ENCODE measurements around the gene SCYL1. TPM values are rescaled to one million over a fixed set of nuclear protein-coding genes. Genes with fewer than 3 reads are reported as not detected.

SCYL1 gene
- total RNA-seq, 1 donor from 2014 or later, result 75.7 TPM

GRCh38 chr11:65578667-65579066, 53.8 kb downstream of the SCYL1 start:
- ATAC-seq (ENCODE audit: low read depth) (no peak), DNase-seq (no peak)
- H3K4me1 Mint-ChIP-seq, result peaks cover 41% of the 10 kb centered on the region
- POLR2A ChIA-PET, result interaction anchor here (0.9 to 4.4 kb wide), 4 partner anchors 8 to 36 kb away, joined by 3 to 239 read pairs (median 32); partner anchors contain the start of genes KCNK7, MAP3K11, PCNX3 and ZNRD2
- intact Hi-C loops (cut with micrococcal nuclease), result no loop called here
- no peaks in the 10 kb centered on the region for H3K9me3 Mint-ChIP-seq
- peak overlapping the region; percentile 44 for H3K4me3 Mint-ChIP-seq
- TF ChIP-seq CTCF (IDR thresholded peaks at IDR 0.05), result no peak
- peaks cover 49% of the 10 kb centered on the region for H3K36me3 Mint-ChIP-seq (ENCODE audit: low read depth)
- CTCF ChIA-PET, result interaction anchor here (0.9 to 1.1 kb wide), 2 partner anchors 9 to 201 kb away, joined by 3 read pairs; no protein-coding TSS in a partner anchor
- peak overlapping the region; percentile 80 for H3K27ac Mint-ChIP-seq
- no peaks in the 10 kb centered on the region for H3K27me3 Mint-ChIP-seq

GRCh38 chr11:65579291-65579690, 54.4 kb downstream of the SCYL1 start:
- Mint-ChIP-seq H3K9me3 (no peaks in the 10 kb centered on the region), H3K36me3 (ENCODE audit: low read depth) (peaks cover 53% of the 10 kb centered on the region), H3K4me3 (no peak overlapping the region), H3K27ac (peak overlapping the region; percentile 80), H3K4me1 (peaks cover 41% of the 10 kb centered on the region), H3K27me3 (no peaks in the 10 kb centered on the region)
- CTCF ChIA-PET, result interaction anchor here (1.1 kb wide), 1 partner anchor 9 kb away, joined by 3 read pairs; no protein-coding TSS in a partner anchor
- POLR2A ChIA-PET, result interaction anchor here (0.9 to 1.1 kb wide), 2 partner anchors 9 to 18 kb away, joined by 3 read pairs; partner anchors contain the start of gene ZNRD2
- intact Hi-C loops (cut with micrococcal nuclease), result no loop called here
- ATAC-seq (ENCODE audit: low read depth) (no peak), DNase-seq (no peak)
- no peak for TF ChIP-seq CTCF (IDR thresholded peaks at IDR 0.05)

DNA sequence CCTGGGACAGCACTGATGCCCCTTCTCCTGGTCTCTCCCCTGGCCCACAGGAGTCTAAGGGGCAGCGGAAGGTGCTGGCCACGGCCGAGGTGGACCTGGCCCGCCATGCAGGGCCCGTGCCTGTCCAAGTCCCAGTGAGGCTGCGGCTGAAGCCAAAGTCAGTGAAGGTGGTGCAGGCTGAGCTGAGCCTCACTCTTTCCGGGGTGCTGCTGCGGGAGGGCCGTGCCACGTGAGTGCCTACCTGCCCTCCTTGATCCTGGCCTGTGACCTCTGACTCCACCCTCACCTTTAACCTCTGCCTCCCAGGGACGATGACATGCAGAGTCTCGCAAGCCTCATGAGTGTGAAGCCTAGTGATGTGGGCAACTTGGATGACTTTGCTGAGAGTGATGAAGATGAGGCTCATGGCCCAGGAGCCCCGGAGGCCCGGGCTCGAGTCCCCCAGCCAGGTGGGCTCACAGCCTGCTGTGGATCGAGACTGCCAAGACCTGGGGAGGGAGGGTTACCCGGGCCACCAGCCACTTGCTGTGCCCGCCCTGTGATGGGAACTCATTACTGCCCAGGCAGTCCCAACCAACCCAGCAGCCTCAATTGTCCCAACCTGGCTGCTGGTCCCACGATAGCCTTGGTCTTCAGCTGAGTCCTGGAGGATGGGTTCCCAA, 55.3 kb downstream of the SCYL1 start:
- H3K4me3 Mint-ChIP-seq, result no peak overlapping the region
- ChIA-PET CTCF (no interaction called here), POLR2A (interaction anchor here (1.2 kb wide), 1 partner anchor 39 kb away, joined by 4 read pairs; no protein-coding TSS in a partner anchor)
- intact Hi-C loops (cut with micrococcal nuclease), result no loop called here
- no peaks in the 10 kb centered on the region for H3K9me3 Mint-ChIP-seq
- H3K36me3 Mint-ChIP-seq (ENCODE audit: low read depth), result peaks cover 55% of the 10 kb centered on the region
- no peak for TF ChIP-seq CTCF (IDR thresholded peaks at IDR 0.05)
- DNase-seq, result no peak
- H3K4me1 Mint-ChIP-seq, result peaks cover 35% of the 10 kb centered on the region
- no peak overlapping the region for H3K27ac Mint-ChIP-seq
- ATAC-seq (ENCODE audit: low read depth), result no peak
- no peaks in the 10 kb centered on the region for H3K27me3 Mint-ChIP-seq

DNA sequence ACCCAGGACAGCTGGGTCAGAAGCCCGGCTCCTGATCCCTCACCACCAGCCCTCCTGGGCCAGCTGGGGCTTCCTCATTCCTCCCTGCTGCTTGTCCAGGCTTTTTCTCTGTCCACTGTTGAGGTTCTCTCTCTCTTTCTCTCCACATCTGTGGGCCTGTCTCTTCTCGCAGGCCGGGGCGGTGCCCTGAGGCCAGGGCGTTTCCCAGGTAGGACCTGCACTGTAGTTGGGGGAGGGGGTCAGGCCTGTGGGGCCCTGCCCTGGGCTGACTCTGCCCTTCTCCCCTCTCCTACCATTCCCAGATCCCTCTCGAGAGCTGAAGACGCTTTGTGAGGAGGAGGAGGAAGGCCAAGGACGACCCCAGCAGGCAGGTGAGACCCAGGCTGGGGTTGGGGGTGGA, 55.9 kb downstream of the SCYL1 start:
- intact Hi-C loops (cut with micrococcal nuclease), result no loop called here
- ChIA-PET POLR2A (interaction anchor here (1.2 kb wide), 1 partner anchor 40 kb away, joined by 4 read pairs; no protein-coding TSS in a partner anchor), CTCF (interaction anchor here (1.1 kb wide), 1 partner anchor 13 kb away, joined by 3 read pairs; no protein-coding TSS in a partner anchor)
- Mint-ChIP-seq H3K4me1 (peaks cover 30% of the 10 kb centered on the region), H3K36me3 (ENCODE audit: low read depth) (peaks cover 55% of the 10 kb centered on the region), H3K27ac (no peak overlapping the region), H3K4me3 (no peak overlapping the region), H3K27me3 (no peaks in the 10 kb centered on the region), H3K9me3 (no peaks in the 10 kb centered on the region)
- no peak for DNase-seq
- ATAC-seq (ENCODE audit: low read depth), result no peak
- TF ChIP-seq CTCF (IDR thresholded peaks at IDR 0.05), result no peak

DNA sequence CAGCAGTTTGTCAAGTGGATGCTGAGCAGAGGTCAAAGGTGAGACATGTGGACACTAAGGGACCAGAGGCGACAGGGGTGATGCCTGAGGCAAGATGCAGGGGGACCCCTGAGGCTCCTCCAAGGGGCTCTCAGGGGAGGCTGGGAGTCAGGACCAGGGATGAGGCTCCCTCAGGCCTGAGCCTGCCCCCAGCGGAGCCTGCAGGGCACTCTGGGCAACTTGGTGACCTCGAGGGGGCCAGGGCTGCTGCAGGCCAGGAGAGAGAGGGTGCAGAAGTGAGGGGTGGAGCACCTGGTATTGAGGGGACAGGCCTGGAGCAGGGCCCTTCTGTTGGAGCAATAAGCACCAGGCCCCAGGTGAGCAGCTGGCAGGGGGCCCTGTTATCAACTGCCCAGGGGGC, 57.0 kb downstream of the SCYL1 start:
- ChIA-PET CTCF (no interaction called here), POLR2A (interaction anchor here (0.7 to 0.8 kb wide), 2 partner anchors 33 to 278 kb away, joined by 3 read pairs; partner anchors contain the start of gene PCNX3)
- Mint-ChIP-seq H3K4me1 (peaks cover 36% of the 10 kb centered on the region), H3K27ac (peak overlapping the region; percentile 47), H3K36me3 (ENCODE audit: low read depth) (peaks cover 63% of the 10 kb centered on the region), H3K27me3 (no peaks in the 10 kb centered on the region), H3K4me3 (no peak overlapping the region), H3K9me3 (no peaks in the 10 kb centered on the region)
- intact Hi-C loops (cut with micrococcal nuclease), result no loop called here
- ATAC-seq (ENCODE audit: low read depth) (no peak), DNase-seq (no peak)
- no peak for TF ChIP-seq CTCF (IDR thresholded peaks at IDR 0.05)

Data from activated B cell treated with CpG ODN at 0.5 μM for 24 hours (primary cell).